GM19452 (cell line): ENCODE data around the gene FMN1.
A peak's percentile ranks its signal among the peaks of the same experiment; 100 is the strongest.

ENCODE experiments used
- ATAC-seq: cut with Tn5 transposase; IDR thresholded peaks from one replicate; pipeline ENCODE4 v1.9.1; 2021; ENCODE audit not compliant: unreplicated experiment

Gene FMN1

GRCh38 chr15:33155691-33156420, 38.7 kb downstream of the FMN1 start:
- ATAC-seq: no peak

GRCh38 chr15:33154351-33155166, 40.0 kb downstream of the FMN1 start:
- no peak for ATAC-seq

GRCh38 chr15:33153548-33153947, 41.0 kb downstream of the FMN1 start:
- no peak for ATAC-seq

GRCh38 chr15:33152502-33153109, 41.9 kb downstream of the FMN1 start:
- ATAC-seq: no peak

GRCh38 chr15:33150971-33151370, 43.5 kb downstream of the FMN1 start:
- ATAC-seq: no peak

GRCh38 chr15:33150431-33150941, 44.0 kb downstream of the FMN1 start:
- no peak for ATAC-seq

GRCh38 chr15:33149919-33150318, 44.6 kb downstream of the FMN1 start:
- ATAC-seq: no peak

GRCh38 chr15:33148129-33148751, 46.3 kb downstream of the FMN1 start:
- ATAC-seq: no peak

- ATAC-seq: no peak
These were observed 48.5 kb downstream of the FMN1 start for GRCh38 chr15:33146051-33146450.

- ATAC-seq: no peak
These were observed 49.1 kb downstream of the FMN1 start for GRCh38 chr15:33145447-33145846.

- peak; percentile 89 for ATAC-seq
These were observed 51.8 kb downstream of the FMN1 start for GRCh38 chr15:33142708-33143107.

GRCh38 chr15:33138000-33138399, 56.5 kb downstream of the FMN1 start:
- no peak for ATAC-seq

GRCh38 chr15:33137101-33137500, 57.4 kb downstream of the FMN1 start:
- no peak for ATAC-seq

- ATAC-seq: no peak
These were observed 58.2 kb downstream of the FMN1 start for GRCh38 chr15:33136353-33136752.

- ATAC-seq: no peak
These were observed 59.1 kb downstream of the FMN1 start for GRCh38 chr15:33135355-33135781.

- ATAC-seq: no peak
These were observed 61.7 kb downstream of the FMN1 start for GRCh38 chr15:33132722-33133345.

GRCh38 chr15:33132233-33132580, 62.3 kb downstream of the FMN1 start:
- ATAC-seq: no peak

- no peak for ATAC-seq
These were observed 62.8 kb downstream of the FMN1 start for GRCh38 chr15:33131552-33132232.

- ATAC-seq: peak; percentile 57
These were observed 67.8 kb downstream of the FMN1 start for GRCh38 chr15:33126559-33127290.
